Measurements from ENCODE around the gene CNTLN. TPM values are rescaled to one million over a fixed set of nuclear protein-coding genes. Genes with fewer than 3 reads are reported as not detected.

Gene CNTLN, protein sequence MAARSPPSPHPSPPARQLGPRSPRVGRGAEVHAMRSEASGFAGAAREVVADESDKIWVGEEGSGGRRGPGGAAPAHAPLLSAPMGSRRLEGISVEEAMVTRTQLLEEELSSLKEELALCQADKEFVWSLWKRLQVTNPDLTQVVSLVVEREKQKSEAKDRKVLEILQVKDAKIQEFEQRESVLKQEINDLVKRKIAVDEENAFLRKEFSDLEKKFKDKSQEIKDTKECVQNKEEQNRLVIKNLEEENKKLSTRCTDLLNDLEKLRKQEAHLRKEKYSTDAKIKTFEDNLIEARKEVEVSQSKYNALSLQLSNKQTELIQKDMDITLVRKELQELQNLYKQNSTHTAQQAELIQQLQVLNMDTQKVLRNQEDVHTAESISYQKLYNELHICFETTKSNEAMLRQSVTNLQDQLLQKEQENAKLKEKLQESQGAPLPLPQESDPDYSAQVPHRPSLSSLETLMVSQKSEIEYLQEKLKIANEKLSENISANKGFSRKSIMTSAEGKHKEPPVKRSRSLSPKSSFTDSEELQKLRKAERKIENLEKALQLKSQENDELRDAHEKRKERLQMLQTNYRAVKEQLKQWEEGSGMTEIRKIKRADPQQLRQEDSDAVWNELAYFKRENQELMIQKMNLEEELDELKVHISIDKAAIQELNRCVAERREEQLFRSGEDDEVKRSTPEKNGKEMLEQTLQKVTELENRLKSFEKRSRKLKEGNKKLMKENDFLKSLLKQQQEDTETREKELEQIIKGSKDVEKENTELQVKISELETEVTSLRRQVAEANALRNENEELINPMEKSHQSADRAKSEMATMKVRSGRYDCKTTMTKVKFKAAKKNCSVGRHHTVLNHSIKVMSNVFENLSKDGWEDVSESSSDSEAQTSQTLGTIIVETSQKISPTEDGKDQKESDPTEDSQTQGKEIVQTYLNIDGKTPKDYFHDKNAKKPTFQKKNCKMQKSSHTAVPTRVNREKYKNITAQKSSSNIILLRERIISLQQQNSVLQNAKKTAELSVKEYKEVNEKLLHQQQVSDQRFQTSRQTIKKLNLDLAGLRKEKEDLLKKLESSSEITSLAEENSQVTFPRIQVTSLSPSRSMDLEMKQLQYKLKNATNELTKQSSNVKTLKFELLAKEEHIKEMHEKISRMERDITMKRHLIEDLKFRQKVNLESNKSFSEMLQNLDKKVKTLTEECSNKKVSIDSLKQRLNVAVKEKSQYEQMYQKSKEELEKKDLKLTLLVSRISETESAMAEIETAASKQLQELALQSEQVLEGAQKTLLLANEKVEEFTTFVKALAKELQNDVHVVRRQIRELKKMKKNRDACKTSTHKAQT (N-terminal part only)
- total RNA-seq = 10 to 100 TPM; 10.8 to 10.9 TPM
- long read RNA-seq, donor 1, full-length matches to known transcripts = 1 of 4 reads
- long read RNA-seq, donor 1, partial matches to known transcripts = 2 of 4 reads
- long read RNA-seq, donor 1, other reads (novel, unspliced or antisense) = 1 of 4 reads
- long read RNA-seq, donor 2, full-length matches to known transcripts = 5 of 23 reads
- long read RNA-seq, donor 2, partial matches to known transcripts = 11 of 23 reads
- long read RNA-seq, donor 2, other reads (novel, unspliced or antisense) = 7 of 23 reads

DNA sequence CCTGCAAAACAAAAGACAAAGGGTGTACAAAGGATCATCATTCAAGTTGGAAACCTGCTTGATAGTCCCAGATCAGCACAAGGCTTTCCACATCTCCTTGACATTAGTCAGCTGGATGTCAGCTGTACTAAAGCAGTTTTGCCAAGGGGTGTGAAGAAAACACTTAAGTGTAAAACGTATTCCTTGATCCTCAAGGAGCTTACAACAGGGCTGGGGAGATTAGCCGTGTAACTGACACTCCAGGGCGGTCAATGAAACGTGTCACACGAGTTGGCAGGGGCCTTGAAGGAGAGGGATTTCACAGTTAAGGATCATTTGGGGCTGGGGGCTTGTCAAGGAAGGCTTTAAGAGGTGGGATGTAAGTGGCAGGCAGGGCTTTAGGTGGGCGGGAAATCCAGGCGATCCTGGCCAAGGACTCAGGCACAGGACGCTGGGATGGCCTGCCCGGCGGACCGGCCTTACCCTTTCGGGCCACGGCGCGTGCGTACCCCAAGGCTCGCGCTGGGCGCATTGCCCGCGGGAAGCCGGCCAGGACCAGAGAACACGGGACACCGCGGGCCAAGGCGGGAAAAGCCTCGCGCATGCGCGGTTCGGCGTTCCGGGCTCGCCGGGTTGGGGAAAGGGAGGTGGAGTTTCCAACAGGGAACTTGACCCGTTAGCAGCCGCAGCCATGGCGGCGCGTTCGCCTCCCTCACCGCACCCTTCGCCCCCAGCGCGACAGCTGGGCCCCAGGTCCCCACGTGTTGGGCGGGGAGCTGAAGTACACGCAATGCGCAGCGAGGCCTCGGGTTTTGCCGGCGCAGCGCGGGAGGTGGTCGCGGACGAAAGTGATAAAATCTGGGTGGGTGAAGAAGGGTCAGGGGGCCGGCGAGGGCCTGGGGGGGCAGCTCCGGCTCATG is at the start of gene CNTLN:
TSS of gene CNTLN (plus strand) at position 645 of the 899 bp plus-strand sequence. CDS start at position 671, 26 bp downstream.
- intact Hi-C loops (cut with DNase I) = no loop called here
- peak; percentile 99 for DNase-seq (ENCODE audit: low spot score)

DNA sequence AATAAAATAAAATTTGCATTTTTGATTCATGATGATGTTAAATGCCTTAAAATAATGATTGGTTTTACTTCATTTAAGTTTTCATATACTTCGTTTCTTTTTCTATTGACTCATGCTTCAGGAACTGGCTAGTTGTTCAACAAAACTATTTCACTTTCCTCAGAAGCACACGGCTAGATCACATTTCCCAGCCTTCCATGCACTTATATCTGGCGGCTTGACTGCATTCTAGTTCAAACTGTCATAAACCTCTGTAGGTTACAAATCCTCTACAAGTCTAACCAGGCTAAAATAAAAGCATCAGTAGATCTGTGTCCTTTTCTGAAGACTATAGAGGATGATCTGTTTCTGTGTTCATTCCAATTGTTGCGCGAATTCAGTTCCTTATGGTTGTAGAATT is 46.3 kb upstream of the CNTLN start:
- intact Hi-C loops (cut with DNase I) = no loop called here
- no peak for DNase-seq (ENCODE audit: low spot score)

DNA sequence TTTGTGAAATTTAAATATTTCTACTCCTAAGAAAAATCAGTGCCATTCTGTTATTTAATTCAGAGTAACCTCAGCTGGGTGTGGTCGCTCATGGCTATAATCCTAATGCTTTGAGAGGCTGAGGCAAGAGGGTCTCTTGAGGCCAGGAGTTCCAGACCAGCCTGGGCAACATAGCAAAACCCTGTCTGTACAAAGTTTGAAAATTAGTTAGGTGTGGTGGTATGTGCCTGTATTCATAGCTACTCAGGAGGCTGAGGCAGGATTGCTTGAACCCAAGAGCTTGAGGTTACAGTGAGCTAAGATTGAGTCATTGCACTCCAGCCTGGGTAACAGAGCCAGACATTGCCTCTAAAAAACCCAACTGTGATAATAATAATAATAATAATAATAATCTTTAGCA is 44.8 kb upstream of the CNTLN start:
- intact Hi-C loops (cut with DNase I) = no loop called here
- DNase-seq (ENCODE audit: low spot score) = no peak

DNA sequence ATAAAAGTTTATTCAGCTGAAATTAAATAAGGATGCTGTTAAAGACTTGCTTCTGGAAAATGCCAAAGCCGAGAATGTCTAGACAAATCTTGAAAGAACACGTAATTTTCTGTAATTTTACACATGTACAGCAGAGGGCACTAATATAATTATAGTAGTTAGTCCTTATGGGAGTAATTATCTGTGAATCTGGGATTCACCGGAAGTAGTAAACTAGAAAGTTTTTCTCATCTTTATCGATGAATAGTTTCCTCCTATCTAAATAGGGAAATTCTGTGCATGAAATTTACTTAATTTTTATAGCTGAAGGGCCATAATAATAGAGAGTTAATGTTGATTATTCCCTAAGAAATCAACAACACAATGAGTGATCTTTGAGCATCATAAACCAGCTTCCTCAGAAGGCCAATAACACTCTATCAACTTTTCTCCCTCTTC is 18.4 kb upstream of the CNTLN start:
- intact Hi-C loops (cut with DNase I) = loop anchor here (5.0 to 10.0 kb wide), 2 partner anchors 346 to 348 kb away; no protein-coding TSS in a partner anchor
- no peak for DNase-seq (ENCODE audit: low spot score)

DNA sequence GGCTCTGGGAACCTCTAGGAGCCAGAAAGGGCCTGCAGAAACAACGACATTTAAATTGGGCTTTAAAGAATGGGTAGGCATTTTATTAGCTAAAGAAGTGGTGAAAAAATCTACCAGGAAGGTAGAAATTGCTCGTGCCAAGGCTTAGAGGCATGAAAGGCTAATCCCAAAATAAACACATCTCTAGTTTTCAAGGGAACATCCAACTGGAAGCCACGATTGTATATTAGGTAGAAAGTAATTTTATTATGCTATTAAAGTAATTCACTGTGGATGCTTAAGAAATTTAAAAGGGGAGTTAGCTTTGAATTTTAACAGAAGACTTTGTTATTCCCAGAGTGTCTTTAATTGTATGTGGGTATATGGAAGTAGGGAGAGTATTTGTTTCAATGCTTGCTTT is 17.5 kb upstream of the CNTLN start:
- DNase-seq (ENCODE audit: low spot score) = no peak
- intact Hi-C loops (cut with DNase I) = loop anchor here (5.0 to 10.0 kb wide), 2 partner anchors 345 to 347 kb away; no protein-coding TSS in a partner anchor

DNA sequence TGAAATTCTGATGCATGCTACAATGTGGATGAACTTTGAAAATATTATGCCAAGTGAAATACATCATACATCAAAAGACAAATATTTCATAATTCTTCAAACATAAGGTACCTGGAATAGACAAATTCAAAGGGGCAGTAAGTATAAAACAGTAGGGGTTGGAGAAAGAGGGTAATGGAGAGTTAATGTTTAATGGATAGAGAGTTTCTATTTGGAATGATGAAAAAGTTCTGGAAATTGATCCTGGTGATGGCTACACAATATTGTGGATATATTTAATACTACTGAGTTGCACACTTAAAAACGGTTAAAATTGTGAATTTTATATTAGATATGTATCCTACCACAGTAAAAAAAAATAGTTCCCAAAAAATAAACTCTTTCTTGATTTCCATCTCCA is 14.6 kb upstream of the CNTLN start:
- intact Hi-C loops (cut with DNase I) = no loop called here
- no peak for DNase-seq (ENCODE audit: low spot score)

DNA sequence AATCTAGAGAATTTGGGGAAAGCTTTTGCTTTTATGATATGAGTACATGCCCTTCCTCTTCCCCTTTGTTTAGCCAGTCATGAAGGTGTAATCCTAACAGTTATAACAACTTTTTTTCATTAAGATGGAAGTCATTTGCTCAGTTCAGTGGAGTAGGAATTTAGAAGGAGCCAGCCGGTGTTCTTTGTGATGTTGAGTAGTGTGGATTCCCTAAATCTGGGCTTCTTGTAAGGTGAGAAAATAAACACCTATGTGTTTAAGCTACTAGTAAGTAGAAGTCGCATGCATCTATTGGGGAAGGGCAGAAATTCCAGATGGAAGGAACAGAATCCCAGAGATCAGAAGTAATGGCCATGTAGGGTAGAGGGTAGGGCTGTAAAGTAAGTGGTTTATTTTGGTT is 13.6 kb upstream of the CNTLN start:
- intact Hi-C loops (cut with DNase I) = no loop called here
- DNase-seq (ENCODE audit: low spot score) = no peak

DNA sequence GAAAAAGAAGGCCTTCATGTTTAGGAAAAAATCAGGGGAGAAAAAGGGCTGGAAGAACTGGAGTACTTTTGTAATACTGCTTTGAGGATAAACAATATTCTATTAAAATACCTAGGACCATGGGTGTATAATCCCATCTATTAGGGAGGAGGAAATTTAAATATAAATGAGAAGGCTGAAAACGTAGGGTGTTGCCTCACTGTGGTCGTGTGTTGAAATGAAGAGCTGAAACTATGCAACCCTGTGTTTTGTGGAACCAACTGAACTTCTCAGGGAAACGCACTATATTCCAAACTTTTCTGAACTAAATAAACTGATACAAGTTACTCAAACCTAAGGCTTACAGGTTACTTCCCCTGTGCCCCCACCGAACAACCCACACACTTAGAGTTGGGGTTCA is 4.5 kb upstream of the CNTLN start:
- intact Hi-C loops (cut with DNase I) = no loop called here
- no peak for DNase-seq (ENCODE audit: low spot score)

DNA sequence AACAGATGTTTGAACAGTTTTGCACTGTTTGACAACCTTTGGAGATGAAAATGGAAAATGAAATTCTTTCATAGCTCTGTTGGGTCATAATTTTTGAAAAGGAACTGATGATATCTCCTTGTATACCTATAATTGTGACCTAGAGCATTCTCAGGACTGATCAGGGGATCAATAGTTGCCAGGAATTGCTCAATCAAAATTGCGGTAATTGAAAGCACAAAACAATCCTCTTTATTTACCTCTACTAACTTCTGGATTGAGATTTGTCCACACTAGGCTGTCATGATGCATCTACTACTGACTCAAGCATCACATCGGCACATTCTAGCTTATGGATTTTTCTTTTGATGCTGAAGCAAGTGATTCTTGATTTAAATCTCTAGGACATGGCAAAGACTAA is 4.1 kb upstream of the CNTLN start:
- DNase-seq (ENCODE audit: low spot score) = no peak
- intact Hi-C loops (cut with DNase I) = no loop called here

DNA sequence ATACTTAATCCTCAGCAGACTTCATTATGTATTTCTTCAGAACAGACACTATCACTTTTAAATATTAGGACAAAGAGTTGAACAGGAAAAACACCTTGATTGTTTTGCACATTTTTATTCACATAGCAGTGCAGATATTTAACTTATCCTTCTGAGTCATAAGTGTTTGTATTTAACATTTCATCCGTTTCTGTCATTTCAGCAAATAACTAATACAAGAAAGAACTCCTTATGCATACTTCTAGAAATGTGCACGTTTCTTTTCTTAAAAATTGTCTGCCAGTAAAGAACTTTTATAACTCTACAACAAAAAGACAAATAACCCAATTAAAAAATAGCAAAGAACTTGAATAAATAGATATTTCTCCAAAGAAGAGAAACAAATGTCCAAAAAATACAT is 3.3 kb upstream of the CNTLN start:
- DNase-seq (ENCODE audit: low spot score) = no peak
- intact Hi-C loops (cut with DNase I) = no loop called here

DNA sequence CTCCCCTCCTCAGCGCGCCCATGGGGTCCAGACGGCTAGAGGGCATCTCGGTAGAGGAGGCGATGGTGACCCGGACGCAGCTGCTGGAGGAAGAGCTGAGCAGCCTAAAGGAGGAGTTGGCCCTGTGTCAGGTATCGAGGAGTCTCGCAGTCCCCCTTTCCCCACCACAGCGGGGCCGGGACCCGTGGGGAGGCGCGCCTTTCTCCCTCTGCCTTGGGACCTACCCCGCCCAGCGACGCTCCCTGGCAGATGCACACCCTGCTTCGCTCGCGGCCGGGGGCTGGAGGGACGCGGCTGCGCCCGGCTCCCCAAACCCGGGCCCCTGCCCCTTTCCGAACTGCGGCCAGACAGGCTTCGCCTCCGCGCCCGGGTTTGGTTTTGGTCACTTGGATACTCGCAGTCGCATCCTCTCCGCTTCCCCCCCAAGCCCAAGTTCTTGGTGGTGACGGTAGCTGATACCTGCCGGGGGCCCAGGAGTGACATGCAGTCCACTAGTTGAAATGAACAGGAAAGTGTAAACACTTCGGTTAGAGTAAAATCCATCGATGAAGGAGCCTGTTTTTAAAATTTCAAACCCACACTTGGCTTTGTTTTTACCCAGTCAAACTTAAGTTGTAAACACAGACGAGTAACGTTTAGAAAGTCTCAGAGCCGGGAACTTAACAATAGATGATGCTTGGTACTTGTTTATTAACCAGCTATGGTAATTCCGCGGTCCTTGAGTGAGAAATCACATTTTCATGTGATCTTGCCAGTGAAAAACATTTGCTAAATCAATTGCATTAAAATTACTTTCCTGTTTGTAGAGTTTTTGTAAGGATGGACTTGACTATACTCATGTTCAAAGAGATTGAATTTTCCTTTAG is 688 bp downstream of the CNTLN start:
- intact Hi-C loops (cut with DNase I) = no loop called here
- DNase-seq (ENCODE audit: low spot score) = peak; percentile 79

DNA sequence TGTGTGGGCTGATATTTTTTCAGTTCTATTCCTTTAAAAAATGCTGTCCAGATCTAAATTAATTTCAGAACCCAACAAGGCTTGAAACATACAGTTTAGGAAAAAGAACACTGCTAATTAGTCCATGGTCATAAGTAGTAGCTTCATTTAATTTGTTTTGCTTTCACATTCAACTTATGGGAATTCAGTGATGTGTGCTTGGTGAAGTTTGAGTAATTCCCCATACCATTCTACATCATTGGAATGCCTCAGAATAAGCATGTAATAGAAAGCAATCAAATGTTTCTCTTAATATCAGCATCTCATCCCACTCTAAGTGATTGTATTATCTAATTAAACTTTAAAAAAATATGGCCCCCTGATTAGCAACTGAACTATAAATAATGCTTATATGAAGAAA is 2.7 kb downstream of the CNTLN start:
- intact Hi-C loops (cut with DNase I) = no loop called here
- DNase-seq (ENCODE audit: low spot score) = no peak

DNA sequence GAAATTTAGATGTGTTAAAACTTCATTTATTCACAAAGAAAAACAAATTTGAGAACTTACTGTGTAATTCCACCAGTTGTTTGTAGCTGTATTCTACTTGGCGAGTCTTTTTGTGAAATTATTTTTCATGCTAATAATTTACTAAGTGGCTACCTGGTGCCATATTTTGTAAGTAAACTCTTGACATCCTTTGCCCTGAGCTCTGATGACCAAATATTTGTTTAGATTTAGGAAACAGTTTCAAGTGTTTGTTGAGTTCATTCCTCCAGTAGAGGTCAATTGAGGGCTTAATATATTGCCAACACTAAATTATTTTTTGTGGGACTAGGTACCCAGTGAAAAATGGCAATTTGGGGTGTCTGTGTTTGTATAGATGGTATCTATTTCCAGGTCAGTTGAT is 3.7 kb downstream of the CNTLN start:
- DNase-seq (ENCODE audit: low spot score) = no peak
- intact Hi-C loops (cut with DNase I) = no loop called here

DNA sequence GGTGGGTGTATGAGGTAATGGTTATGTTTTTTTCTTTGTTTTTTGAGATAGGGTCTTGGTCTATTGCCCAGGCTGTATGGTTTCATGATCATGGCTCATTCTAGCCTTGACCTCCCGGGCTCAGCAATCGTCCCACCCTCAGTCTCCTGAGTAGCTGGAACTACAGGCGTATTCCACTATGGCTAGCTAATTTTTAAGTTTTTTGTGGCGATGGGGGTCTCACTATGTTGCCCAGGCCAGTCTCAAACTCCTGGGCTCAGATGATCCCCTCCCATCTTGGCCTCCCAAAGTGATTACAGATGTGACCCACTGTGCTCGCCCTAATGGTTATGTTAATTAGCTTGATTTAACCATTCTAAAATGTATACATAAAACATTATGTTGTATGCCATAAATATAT is 5.6 kb downstream of the CNTLN start:
- DNase-seq (ENCODE audit: low spot score) = no peak
- intact Hi-C loops (cut with DNase I) = no loop called here

DNA sequence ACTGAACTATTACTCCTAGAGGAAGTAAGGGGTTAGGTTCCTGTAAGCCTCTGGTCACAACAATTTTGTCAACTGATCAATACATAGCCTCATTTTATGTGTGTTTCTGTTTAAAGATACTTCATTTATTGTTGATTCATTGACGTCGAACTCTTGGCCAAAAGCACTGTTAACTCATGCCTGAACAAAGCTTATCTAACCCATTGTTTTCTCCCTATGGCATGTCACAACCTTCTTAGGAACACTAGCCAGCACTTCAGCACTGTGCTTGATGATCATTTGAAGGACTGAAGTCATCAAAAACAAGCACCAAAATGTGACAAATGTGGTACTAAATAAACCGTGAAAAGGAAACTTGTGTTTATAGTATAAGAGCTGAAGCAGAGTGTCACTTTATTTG is 13.5 kb downstream of the CNTLN start:
- DNase-seq (ENCODE audit: low spot score) = no peak
- intact Hi-C loops (cut with DNase I) = no loop called here

DNA sequence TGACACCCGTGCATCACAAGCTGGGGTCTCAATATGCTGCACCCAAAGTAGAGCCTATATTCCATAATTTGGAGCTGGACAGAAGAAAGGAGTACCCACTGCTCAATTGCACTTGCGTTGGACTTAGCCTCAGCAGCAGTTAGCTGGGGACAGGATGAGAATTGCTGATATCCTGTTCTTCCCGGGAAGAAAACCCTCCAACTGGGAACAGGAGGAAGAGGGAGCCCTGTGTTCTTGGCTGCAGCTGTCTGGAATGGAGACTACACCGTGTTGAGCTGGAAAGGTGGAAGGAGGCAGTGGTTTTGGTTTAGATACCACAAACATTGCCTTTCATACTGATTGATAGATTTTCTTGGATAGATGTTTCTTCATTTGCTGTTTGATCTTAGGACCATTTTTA is 24.6 kb downstream of the CNTLN start:
- intact Hi-C loops (cut with DNase I) = no loop called here
- DNase-seq (ENCODE audit: low spot score) = no peak

DNA sequence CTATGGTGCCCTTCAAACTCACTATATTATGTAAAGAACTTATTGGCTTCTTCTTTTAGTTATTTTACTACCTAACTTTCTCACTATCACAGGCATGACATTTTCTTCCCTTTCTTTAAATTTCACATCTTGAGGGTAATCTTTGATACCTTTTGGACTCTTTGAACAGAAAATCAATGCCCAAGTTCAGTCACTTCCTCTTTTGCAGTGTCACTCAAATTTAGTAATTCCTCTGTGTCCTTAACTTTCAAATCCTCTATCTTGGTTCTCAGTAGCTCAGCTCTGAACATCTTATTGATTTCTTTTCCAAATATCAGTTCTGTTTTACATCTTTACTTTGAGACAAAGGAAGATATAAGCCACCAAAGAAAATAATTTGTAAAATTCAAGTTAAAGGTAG is 25.5 kb downstream of the CNTLN start:
- DNase-seq (ENCODE audit: low spot score) = no peak
- intact Hi-C loops (cut with DNase I) = no loop called here
